Choroid plexus epithelial cell (primary cell): ENCODE data around the gene MYH13.

Experiments
- DNase-seq: peaks from one replicate; pipeline ENCODE4 v3.0.0-alpha.2; 2010; ENCODE audit warnings: low read depth
- H3K4me3 ChIP-seq: 2 replicates; pipeline ENCODE4 v1.5.1; 2011; ENCODE audit warnings: low read depth, mild to moderate bottlenecking, control low read depth, low read length, moderate library complexity
- TF ChIP-seq, protein P1 (sequence below): conservative IDR thresholded peaks from 2 replicates; pipeline ENCODE4 v1.5.1; 2011; ENCODE audit warnings: low read depth, mild to moderate bottlenecking, control low read depth, inconsistent platforms, low read length, moderate library complexity

The MYH13 gene

DNA sequence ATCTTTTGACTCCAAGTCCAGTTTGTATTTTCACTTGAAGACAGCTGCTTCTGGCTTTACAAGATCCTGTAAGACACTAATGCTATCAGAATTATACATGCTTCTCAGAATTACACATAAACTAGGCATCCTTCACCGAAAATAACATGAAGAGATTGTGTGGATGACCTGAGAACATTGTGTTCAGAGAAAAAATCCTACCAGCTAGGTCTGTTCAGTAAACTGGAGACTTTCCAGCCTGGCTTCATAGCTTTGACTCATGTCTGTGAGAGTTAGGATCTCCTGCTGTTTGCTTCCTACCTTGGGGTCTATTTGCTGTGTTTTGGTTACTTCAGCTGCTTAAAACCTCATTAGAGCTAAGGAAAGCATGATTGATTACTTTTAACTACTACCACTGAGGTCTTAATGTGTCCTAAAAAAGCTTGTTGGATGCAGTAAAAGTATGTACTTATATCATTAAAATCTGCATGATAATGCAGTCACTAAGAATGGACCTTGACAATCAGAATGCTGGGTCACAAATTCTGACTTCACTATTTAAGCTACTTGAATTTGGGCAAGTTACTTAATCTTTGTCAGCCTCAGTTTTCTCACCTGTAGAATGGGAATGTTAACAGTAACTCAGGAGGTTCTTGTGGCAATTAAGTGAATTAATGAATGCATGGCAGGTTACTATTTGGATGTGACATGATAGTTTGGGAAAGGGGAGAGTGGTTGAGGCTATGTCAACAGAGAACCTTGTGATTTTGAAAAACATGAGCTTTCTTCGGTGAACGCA, 8.0 kb upstream of the MYH13 start:
- peak; percentile 22 for DNase-seq

GRCh38 chr17:10370016-10370608, 2.7 kb downstream of the MYH13 start:
- TF ChIP-seq, protein P1, sequence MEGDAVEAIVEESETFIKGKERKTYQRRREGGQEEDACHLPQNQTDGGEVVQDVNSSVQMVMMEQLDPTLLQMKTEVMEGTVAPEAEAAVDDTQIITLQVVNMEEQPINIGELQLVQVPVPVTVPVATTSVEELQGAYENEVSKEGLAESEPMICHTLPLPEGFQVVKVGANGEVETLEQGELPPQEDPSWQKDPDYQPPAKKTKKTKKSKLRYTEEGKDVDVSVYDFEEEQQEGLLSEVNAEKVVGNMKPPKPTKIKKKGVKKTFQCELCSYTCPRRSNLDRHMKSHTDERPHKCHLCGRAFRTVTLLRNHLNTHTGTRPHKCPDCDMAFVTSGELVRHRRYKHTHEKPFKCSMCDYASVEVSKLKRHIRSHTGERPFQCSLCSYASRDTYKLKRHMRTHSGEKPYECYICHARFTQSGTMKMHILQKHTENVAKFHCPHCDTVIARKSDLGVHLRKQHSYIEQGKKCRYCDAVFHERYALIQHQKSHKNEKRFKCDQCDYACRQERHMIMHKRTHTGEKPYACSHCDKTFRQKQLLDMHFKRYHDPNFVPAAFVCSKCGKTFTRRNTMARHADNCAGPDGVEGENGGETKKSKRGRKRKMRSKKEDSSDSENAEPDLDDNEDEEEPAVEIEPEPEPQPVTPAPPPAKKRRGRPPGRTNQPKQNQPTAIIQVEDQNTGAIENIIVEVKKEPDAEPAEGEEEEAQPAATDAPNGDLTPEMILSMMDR, result no peak
- no peak overlapping the region for H3K4me3 ChIP-seq
- no peak for DNase-seq

More for the DNA sequence above, 8.0 kb upstream of the MYH13 start:
- TF ChIP-seq, protein P1, result no peak
- H3K4me3 ChIP-seq, result no peak overlapping the region

GRCh38 chr17:10369239-10369638, 3.6 kb downstream of the MYH13 start:
- DNase-seq, result no peak
- no peak overlapping the region for H3K4me3 ChIP-seq
- TF ChIP-seq, protein P1, result no peak

DNA sequence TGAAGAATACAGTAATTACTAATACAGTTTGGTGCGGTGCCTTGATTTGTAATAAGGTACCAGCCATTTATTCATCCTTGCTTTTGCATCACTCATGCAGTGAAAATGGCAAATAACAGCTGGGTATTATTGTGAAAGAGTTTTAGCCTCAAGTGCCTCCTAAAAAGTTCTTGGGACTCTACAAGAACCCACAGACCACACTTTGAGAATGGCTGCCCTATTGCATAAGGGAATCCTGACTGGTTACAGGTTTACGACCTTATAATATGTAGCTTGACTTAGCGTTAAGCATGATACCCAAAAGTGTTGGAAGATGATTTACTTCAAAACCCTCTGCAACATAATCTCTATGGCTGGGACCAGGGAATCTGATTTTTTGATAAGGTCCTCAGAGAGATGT, 4.2 kb downstream of the MYH13 start:
- H3K4me3 ChIP-seq, result no peak overlapping the region
- no peak for DNase-seq
- TF ChIP-seq, protein P1, result no peak

DNA sequence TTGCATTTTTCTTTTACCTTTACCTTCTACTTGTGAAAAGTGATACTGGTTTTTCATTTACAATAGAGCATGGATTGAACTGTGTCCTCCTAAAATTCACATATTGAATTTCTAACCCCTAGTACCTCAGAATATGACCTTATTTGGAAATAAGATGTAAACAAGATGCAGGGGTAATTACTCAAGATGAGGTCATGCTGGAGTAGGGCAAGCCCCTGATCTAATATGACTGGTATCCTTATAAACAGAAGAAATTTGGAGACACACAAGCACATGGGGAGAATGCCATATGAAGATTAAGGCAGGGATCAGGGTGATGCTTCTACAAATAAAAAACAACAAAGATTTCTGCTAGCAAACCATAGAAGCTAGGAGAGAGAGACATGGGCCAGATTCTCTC, 12.2 kb downstream of the MYH13 start:
- TF ChIP-seq, protein P1, result no peak
- no peak for DNase-seq
- H3K4me3 ChIP-seq, result no peak overlapping the region

DNA sequence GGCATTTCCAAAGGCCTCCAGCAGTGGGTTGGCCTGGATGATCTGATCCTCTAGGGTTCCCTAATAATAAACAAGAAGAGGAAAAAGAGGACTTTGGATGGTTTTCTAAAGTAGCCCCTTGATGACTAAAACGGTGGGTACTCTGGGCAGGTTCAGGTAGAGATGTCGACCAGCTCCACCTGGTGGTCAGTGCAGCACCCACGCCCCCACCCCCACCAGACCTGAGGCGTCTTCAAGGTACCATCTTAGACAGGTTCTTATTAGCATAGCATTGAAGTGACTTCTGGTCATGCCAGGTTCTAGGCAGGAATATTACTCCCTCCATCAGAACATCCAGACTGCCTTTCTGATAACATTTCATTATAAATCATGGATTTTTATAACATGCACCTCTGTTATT, 15.0 kb downstream of the MYH13 start:
- TF ChIP-seq, protein P1, result peak; percentile 28
- DNase-seq, result no peak
- H3K4me3 ChIP-seq, result no peak overlapping the region

GRCh38 chr17:10354651-10355050, 18.2 kb downstream of the MYH13 start:
- H3K4me3 ChIP-seq, result no peak overlapping the region
- TF ChIP-seq, protein P1, result no peak
- DNase-seq, result no peak
